K562 (cell line): ENCODE data around the gene CPLX1.

Experiments
- BRCA1 ChIP-seq, 2 experiments: fragments of 450-650 bp in 1 of 2; sonication (generic) in 1 of 2; formaldehyde crosslinking in 1 of 2; IDR thresholded peaks; 2 replicates each; pipeline versions ENCODE4 v1.5.0 to v1.6.1; 2017 to 2020; ENCODE audit warnings: mild to moderate bottlenecking in 1 of 2, missing genetic modification reagents in 1 of 2
- HMGN3 ChIP-seq: IDR thresholded peaks from 2 replicates; pipeline ENCODE4 v1.6.1; 2011; ENCODE audit warnings: borderline replicate concordance, low read depth, mild to moderate bottlenecking, mixed read lengths, low read length; ENCODE audit not compliant: insufficient read length; ENCODE audit errors: extremely low read depth
- KLF6 ChIP-seq: fragments of 250-450 bp; sonication (Bioruptor Pico); IDR thresholded peaks from 2 replicates; pipeline ENCODE4 v1.4.0; 2020; ENCODE audit warnings: mild to moderate bottlenecking, moderate library complexity, borderline replicate concordance
- TF ChIP-seq, protein P1 (sequence below), 3 experiments: fragments of 200-800 bp in 1 of 3; fragments of 250-450 bp in 1 of 3; fragments of 450-650 bp in 1 of 3; sonication (Bioruptor Pico) in 1 of 3; sonication (Bioruptor generic) in 1 of 3; formaldehyde crosslinking in 1 of 3; IDR thresholded peaks; 2 replicates each; pipeline versions ENCODE4 v1.6.1 to v1.8.0; 2016 to 2022; ENCODE audit warnings: mild to moderate bottlenecking in 2 of 3, missing genetic modification characterization in 2 of 3, missing compliant biosample characterization in 1 of 3, moderate library complexity in 1 of 3

DNA sequence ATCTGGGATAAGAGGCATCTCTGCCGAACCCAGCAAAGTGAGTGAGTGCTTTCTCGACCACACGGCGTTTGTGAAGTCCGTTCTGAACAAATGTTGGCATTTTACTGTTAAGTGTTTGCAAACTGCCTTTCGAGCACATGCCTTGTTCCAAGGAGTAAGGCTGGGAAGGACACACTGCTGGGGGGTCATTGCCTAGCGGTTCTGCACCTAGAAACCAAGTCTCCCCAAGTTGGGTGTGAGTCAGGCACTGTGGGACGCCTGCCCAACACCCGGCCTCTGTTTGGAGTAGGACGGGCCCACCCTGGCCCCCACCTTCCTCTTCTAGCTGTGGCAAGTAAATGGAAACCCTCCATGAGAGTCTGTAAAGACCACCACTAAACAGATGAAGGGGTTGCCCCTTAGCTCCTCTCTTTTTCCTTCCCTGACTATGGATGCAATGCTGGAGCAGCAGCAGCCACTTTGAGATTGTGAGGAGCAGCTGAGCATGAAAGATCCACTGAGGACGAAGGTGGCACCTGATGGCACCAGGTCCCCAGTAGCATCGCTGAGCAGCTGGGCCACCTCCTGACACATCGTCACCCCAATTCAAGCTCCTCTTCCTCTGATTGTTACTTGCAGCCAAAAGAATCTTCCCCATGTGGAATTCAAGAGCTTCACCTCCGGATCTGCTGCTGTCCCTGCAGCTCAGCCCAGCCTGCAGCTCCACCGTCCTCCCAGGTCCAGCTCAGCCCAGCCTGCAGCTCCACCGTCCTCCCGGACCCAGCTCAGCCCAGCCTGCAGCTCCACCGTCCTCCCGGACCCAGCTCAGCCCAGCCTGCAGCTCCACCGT, 6.3 kb downstream of the CPLX1 start:
- TF ChIP-seq, protein P1, sequence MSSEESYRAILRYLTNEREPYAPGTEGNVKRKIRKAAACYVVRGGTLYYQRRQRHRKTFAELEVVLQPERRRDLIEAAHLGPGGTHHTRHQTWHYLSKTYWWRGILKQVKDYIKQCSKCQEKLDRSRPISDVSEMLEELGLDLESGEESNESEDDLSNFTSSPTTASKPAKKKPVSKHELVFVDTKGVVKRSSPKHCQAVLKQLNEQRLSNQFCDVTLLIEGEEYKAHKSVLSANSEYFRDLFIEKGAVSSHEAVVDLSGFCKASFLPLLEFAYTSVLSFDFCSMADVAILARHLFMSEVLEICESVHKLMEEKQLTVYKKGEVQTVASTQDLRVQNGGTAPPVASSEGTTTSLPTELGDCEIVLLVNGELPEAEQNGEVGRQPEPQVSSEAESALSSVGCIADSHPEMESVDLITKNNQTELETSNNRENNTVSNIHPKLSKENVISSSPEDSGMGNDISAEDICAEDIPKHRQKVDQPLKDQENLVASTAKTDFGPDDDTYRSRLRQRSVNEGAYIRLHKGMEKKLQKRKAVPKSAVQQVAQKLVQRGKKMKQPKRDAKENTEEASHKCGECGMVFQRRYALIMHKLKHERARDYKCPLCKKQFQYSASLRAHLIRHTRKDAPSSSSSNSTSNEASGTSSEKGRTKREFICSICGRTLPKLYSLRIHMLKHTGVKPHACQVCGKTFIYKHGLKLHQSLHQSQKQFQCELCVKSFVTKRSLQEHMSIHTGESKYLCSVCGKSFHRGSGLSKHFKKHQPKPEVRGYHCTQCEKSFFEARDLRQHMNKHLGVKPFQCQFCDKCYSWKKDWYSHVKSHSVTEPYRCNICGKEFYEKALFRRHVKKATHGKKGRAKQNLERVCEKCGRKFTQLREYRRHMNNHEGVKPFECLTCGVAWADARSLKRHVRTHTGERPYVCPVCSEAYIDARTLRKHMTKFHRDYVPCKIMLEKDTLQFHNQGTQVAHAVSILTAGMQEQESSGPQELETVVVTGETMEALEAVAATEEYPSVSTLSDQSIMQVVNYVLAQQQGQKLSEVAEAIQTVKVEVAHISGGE (CRISPR knock-in tag; IDR thresholded peaks at IDR 0.05), result no peak
- TF ChIP-seq BRCA1 (IDR thresholded peaks at IDR 0.05), result no peak
- TF ChIP-seq BRCA1 (CRISPR knock-in tag; IDR thresholded peaks at IDR 0.05), result no peak
- TF ChIP-seq HMGN3, result no peak
- no peak for TF ChIP-seq KLF6 (CRISPR knock-in tag)
